Measurements from ENCODE around the gene NDUFB2.
"Not testable (repeated sequence)": the region's sequence is repeated elsewhere in the genome, so short reads cannot be mapped to it uniquely, and the experiment has no call there.

The NDUFB2 gene

GRCh38 chr7:140696680-140697446, at the start of gene NDUFB2:
Gene NDUFB2, plus strand, starts transcription at chr7:140696708. Its CDS starts 37 bp downstream, at chr7:140696745.
- peak; percentile 33 to 42 for DNase-seq (ENCODE audit: low read depth in 2 of 2)

GRCh38 chr7:140646931-140647647, 49.4 kb upstream of the NDUFB2 start:
- DNase-seq (ENCODE audit: low read depth in 2 of 2): no peak

- DNase-seq (ENCODE audit: low read depth in 2 of 2): no peak
Measured at GRCh38 chr7:140649556-140650205, 46.8 kb upstream of the NDUFB2 start.

- no peak for DNase-seq (ENCODE audit: low read depth in 2 of 2)
Measured at GRCh38 chr7:140650367-140650766, 46.1 kb upstream of the NDUFB2 start.

- DNase-seq (ENCODE audit: low read depth in 2 of 2): peak; percentile 65 to 75
Measured at GRCh38 chr7:140653319-140654108, 43.0 kb upstream of the NDUFB2 start.

- DNase-seq (ENCODE audit: low read depth in 2 of 2): no peak
Measured at GRCh38 chr7:140654109-140654387, 42.5 kb upstream of the NDUFB2 start.

- DNase-seq (ENCODE audit: low read depth in 2 of 2): no peak
Measured at GRCh38 chr7:140654661-140655060, 41.8 kb upstream of the NDUFB2 start.

- DNase-seq (ENCODE audit: low read depth in 2 of 2): no peak
Measured at GRCh38 chr7:140655511-140656408, 40.7 kb upstream of the NDUFB2 start.

- DNase-seq (ENCODE audit: low read depth in 2 of 2): no peak
Measured at GRCh38 chr7:140656548-140657515, 39.7 kb upstream of the NDUFB2 start.

- no peak for DNase-seq (ENCODE audit: low read depth in 2 of 2)
Measured at GRCh38 chr7:140657891-140658290, 38.6 kb upstream of the NDUFB2 start.

- peak in 1 of 2 experiments; percentile 52 for DNase-seq (ENCODE audit: low read depth in 2 of 2)
Measured at GRCh38 chr7:140659856-140660255, 36.7 kb upstream of the NDUFB2 start.

- DNase-seq (ENCODE audit: low read depth in 2 of 2): no peak
Measured at GRCh38 chr7:140661124-140661523, 35.4 kb upstream of the NDUFB2 start.

- DNase-seq (ENCODE audit: low read depth in 2 of 2): not testable (repeated sequence)
Measured at GRCh38 chr7:140662938-140663337, 33.6 kb upstream of the NDUFB2 start.

- no peak for DNase-seq (ENCODE audit: low read depth in 2 of 2)
Measured at GRCh38 chr7:140667476-140667875, 29.0 kb upstream of the NDUFB2 start.

GRCh38 chr7:140668641-140669040, 27.9 kb upstream of the NDUFB2 start:
- DNase-seq (ENCODE audit: low read depth in 2 of 2): no peak

- no peak for DNase-seq (ENCODE audit: low read depth in 2 of 2)
Measured at GRCh38 chr7:140669352-140669751, 27.2 kb upstream of the NDUFB2 start.

- DNase-seq (ENCODE audit: low read depth in 2 of 2): not testable (repeated sequence)
Measured at GRCh38 chr7:140669862-140670261, 26.6 kb upstream of the NDUFB2 start.

GRCh38 chr7:140670343-140670935, 26.1 kb upstream of the NDUFB2 start:
- DNase-seq (ENCODE audit: low read depth in 2 of 2): no peak

- DNase-seq (ENCODE audit: low read depth in 2 of 2): no peak
Measured at GRCh38 chr7:140671966-140672365, 24.5 kb upstream of the NDUFB2 start.
